GM21529 (cell line): Measurements from ENCODE around the gene SLC26A8.
"Not testable (repeated sequence)": the region's sequence is repeated elsewhere in the genome, so short reads cannot be mapped to it uniquely, and the experiment has no call there.

Experiments used
- ATAC-seq: cut with Tn5 transposase; IDR thresholded peaks from one replicate; pipeline ENCODE4 v1.9.1; 2021; ENCODE audit not compliant: unreplicated experiment

The SLC26A8 gene

GRCh38 chr6:36052097-36052496 is 27.7 kb upstream of the SLC26A8 start:
- ATAC-seq, result no peak

GRCh38 chr6:36050947-36051710 is 26.7 kb upstream of the SLC26A8 start:
- no peak for ATAC-seq

GRCh38 chr6:36050305-36050704 is 25.9 kb upstream of the SLC26A8 start:
- ATAC-seq, result no peak

GRCh38 chr6:36049582-36049981 is 25.1 kb upstream of the SLC26A8 start:
- no peak for ATAC-seq

GRCh38 chr6:36042618-36043260 is 18.3 kb upstream of the SLC26A8 start:
- ATAC-seq, result no peak

GRCh38 chr6:36040958-36041357 is 16.5 kb upstream of the SLC26A8 start:
- ATAC-seq, result no peak

GRCh38 chr6:36039112-36039511 is 14.7 kb upstream of the SLC26A8 start:
- no peak for ATAC-seq

- no peak for ATAC-seq
Measured at GRCh38 chr6:36038120-36038876, 13.9 kb upstream of the SLC26A8 start.

- no peak for ATAC-seq
Measured at GRCh38 chr6:36035225-36035624, 10.8 kb upstream of the SLC26A8 start.

GRCh38 chr6:36034441-36034840 is 10.0 kb upstream of the SLC26A8 start:
- ATAC-seq, result no peak

- no peak for ATAC-seq
Measured at GRCh38 chr6:36033935-36034334, 9.5 kb upstream of the SLC26A8 start.

- not testable (repeated sequence) for ATAC-seq
Measured at GRCh38 chr6:36033144-36033543, 8.7 kb upstream of the SLC26A8 start.

- no peak for ATAC-seq
Measured at GRCh38 chr6:36032261-36032660, 7.8 kb upstream of the SLC26A8 start.

GRCh38 chr6:36029464-36029863 is 5.0 kb upstream of the SLC26A8 start:
- no peak for ATAC-seq

GRCh38 chr6:36028877-36029324 is 4.5 kb upstream of the SLC26A8 start:
- ATAC-seq, result no peak

- ATAC-seq, result peak; percentile 27
Measured at GRCh38 chr6:36028088-36028876, 3.8 kb upstream of the SLC26A8 start.

- ATAC-seq, result peak; percentile 78
Measured at GRCh38 chr6:36027501-36028087, 3.2 kb upstream of the SLC26A8 start, which contains the start of gene MAPK14. Gene MAPK14, plus strand, starts transcription at chr6:36027808. Its CDS starts 350 bp downstream, at chr6:36028158.

- ATAC-seq, result no peak
Measured at GRCh38 chr6:36025932-36026327, 1.5 kb upstream of the SLC26A8 start.

GRCh38 chr6:36025260-36025931 is 955 bp upstream of the SLC26A8 start:
- no peak for ATAC-seq

GRCh38 chr6:36020154-36020553 is 4.3 kb downstream of the SLC26A8 start:
- ATAC-seq, result no peak
